ENCODE results near the gene ZGPAT. TPM values are rescaled to one million over a fixed set of nuclear protein-coding genes. Genes with fewer than 3 reads are reported as not detected.

Gene ZGPAT
- total RNA-seq, 2 donors from 2014 or later = 32.6 to 41.1 TPM

DNA sequence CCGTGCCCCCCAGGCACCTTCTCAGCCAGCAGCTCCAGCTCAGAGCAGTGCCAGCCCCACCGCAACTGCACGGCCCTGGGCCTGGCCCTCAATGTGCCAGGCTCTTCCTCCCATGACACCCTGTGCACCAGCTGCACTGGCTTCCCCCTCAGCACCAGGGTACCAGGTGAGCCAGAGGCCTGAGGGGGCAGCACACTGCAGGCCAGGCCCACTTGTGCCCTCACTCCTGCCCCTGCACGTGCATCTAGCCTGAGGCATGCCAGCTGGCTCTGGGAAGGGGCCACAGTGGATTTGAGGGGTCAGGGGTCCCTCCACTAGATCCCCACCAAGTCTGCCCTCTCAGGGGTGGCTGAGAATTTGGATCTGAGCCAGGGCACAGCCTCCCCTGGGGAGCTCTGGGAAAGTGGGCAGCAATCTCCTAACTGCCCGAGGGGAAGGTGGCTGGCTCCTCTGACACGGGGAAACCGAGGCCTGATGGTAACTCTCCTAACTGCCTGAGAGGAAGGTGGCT, 10.4 kb upstream of the ZGPAT start:
- Histone ChIP-seq H3K27ac (no peak overlapping the region), H3K27me3 (replicated peaks; ENCODE audit: insufficient read depth) (no peaks in the 10 kb centered on the region), H3K4me3 (peak overlapping the region; percentile 51), H3K36me3 (peaks cover 7% of the 10 kb centered on the region), H3K9me3 (no peaks in the 10 kb centered on the region), H3K4me1 (ENCODE audit: control insufficient read depth in 1 of 2, low read depth in 2 of 2) (peaks cover 25 to 46% of the 10 kb centered on the region in 2 donors)
- DNase-seq (ENCODE audit: low spot score) (no peak), ATAC-seq (ENCODE audit: insufficient number of reproducible peaks, low FRiP score, low read depth) (no peak)
- no peak for TF ChIP-seq CTCF (IDR thresholded peaks at IDR 0.05)

GRCh38 chr20:63697868-63698545, 9.8 kb upstream of the ZGPAT start:
- TF ChIP-seq CTCF (IDR thresholded peaks at IDR 0.05) = no peak
- ATAC-seq (ENCODE audit: insufficient number of reproducible peaks, low FRiP score, low read depth) (no peak), DNase-seq (ENCODE audit: low spot score) (no peak)
- no peak overlapping the region for H3K27ac ChIP-seq
- peaks cover 25 to 46% of the 10 kb centered on the region in 2 donors for H3K4me1 ChIP-seq (ENCODE audit: control insufficient read depth in 1 of 2, low read depth in 2 of 2)
- peaks cover 7% of the 10 kb centered on the region for H3K36me3 ChIP-seq
- no peaks in the 10 kb centered on the region for H3K9me3 ChIP-seq
- H3K4me3 ChIP-seq = no peak overlapping the region
- no peaks in the 10 kb centered on the region for H3K27me3 ChIP-seq (replicated peaks; ENCODE audit: insufficient read depth)

DNA sequence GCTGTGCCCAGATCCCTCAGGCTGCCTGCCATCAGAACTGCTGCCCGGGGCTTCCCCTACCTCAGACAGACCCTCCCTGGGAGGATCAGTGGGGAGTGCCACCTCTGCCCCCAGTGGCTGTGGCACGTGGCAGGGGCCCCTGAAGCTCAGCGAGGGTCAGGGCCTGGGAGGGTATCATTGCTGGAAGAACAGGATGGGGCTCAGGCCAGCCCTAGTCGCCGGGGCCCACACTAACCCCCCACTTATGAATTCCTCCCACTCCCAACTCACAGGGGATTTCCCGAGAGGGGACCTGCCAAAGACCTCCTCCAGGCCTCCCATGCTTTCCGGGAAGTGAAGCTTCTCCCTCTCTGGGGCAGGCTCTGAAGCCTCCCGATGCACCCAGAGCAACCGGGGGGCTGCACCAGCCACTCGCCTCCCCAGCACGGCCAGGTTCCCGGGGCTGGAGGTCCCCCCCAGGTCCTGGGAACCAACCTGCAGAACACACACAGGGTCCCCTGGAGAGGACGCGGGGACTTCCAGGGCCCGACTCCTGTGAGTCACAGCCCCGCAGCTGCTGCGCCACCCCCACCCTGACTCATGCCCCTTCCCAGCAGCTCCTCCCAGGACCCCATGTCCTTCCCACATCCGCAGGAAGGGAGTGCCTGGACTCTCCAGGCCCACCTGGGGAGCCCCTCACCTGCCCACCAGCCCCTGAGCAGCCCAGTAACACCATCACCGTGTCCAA, 8.9 kb upstream of the ZGPAT start:
- ATAC-seq (ENCODE audit: insufficient number of reproducible peaks, low FRiP score, low read depth) = peak; percentile 34
- Histone ChIP-seq H3K36me3 (peaks cover 7% of the 10 kb centered on the region), H3K27ac (peak overlapping the region; percentile 51 to 78), H3K27me3 (replicated peaks; ENCODE audit: insufficient read depth) (no peaks in the 10 kb centered on the region), H3K9me3 (no peaks in the 10 kb centered on the region), H3K4me1 (ENCODE audit: control insufficient read depth in 1 of 2, low read depth in 2 of 2) (peaks cover 25 to 46% of the 10 kb centered on the region in 2 donors), H3K4me3 (peak overlapping the region; percentile 40)
- TF ChIP-seq CTCF (IDR thresholded peaks at IDR 0.05) = no peak
- no peak for DNase-seq (ENCODE audit: low spot score)

DNA sequence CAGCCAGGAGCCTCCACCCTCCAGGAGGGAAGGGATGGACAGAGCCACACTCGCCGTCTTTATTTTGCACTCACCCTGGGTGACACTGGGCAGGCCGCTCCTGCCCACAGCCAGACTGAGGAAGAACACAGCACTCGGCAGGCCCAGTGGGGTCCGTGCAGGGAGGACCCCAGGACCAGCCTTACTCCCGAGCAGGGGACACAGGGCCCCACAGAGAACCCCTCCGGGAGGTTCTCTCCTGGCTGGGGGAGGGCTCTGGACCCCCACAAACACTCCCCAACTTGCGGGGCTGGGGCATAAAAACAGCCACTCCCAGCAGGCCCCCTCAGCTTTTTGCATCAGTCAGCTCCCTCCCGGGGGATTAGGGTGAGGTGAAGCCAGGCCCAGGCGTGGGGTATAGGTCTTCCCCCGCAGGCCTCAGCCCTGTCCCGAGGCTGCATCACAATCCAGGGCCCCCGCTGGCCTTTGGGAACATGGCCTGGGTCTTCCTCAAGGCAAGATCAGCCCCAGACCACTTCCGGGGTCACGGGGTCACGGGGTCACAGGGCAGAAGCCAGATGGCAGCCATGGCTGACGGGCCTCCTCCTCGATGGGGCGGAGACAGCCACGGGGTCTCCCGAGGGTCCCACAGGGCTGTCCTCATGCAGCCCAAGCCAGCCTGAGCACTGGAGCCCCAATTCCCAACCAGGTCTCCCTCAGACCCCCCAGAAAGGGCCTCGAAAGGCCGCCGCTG, 8.2 kb upstream of the ZGPAT start:
- no peaks in the 10 kb centered on the region for H3K27me3 ChIP-seq (replicated peaks; ENCODE audit: insufficient read depth)
- peaks cover 12% of the 10 kb centered on the region for H3K36me3 ChIP-seq
- H3K4me1 ChIP-seq (ENCODE audit: control insufficient read depth in 1 of 2, low read depth in 2 of 2) = peaks cover 25 to 46% of the 10 kb centered on the region in 2 donors
- H3K9me3 ChIP-seq = no peaks in the 10 kb centered on the region
- ATAC-seq (ENCODE audit: insufficient number of reproducible peaks, low FRiP score, low read depth) (no peak), DNase-seq (ENCODE audit: low spot score) (no peak)
- H3K4me3 ChIP-seq = peak overlapping the region; percentile 40
- no peak for TF ChIP-seq CTCF (IDR thresholded peaks at IDR 0.05)
- H3K27ac ChIP-seq = peak overlapping the region; percentile 51 to 78
